GM19467 (cell line): ENCODE results near the gene SRRM1.
"Not testable (repeated sequence)": the region's sequence is repeated elsewhere in the genome, so short reads cannot be mapped to it uniquely, and the experiment has no call there.

Experiments
- ATAC-seq: cut with Tn5 transposase; IDR thresholded peaks from one replicate; pipeline ENCODE4 v1.9.1; 2021; ENCODE audit warnings: mild to moderate bottlenecking, moderate library complexity; ENCODE audit not compliant: unreplicated experiment

The SRRM1 gene

GRCh38 chr1:24643363-24644099 is 429 bp downstream of the SRRM1 start:
- peak; percentile 3 for ATAC-seq

GRCh38 chr1:24644100-24644384 is 940 bp downstream of the SRRM1 start:
- no peak for ATAC-seq

GRCh38 chr1:24648919-24649318 is 5.8 kb downstream of the SRRM1 start:
- ATAC-seq: no peak

- no peak for ATAC-seq
Measured at GRCh38 chr1:24652382-24652781, 9.3 kb downstream of the SRRM1 start.

GRCh38 chr1:24654010-24654409 is 10.9 kb downstream of the SRRM1 start:
- no peak for ATAC-seq

GRCh38 chr1:24656046-24656445 is 12.9 kb downstream of the SRRM1 start:
- no peak for ATAC-seq

- ATAC-seq: no peak
Measured at GRCh38 chr1:24657781-24658180, 14.7 kb downstream of the SRRM1 start.

GRCh38 chr1:24659166-24659904 is 16.2 kb downstream of the SRRM1 start:
- no peak for ATAC-seq

GRCh38 chr1:24659993-24660665 is 17.0 kb downstream of the SRRM1 start:
- ATAC-seq: no peak

GRCh38 chr1:24664507-24665033 is 21.5 kb downstream of the SRRM1 start:
- ATAC-seq: no peak

- no peak for ATAC-seq
Measured at GRCh38 chr1:24666794-24667193, 23.7 kb downstream of the SRRM1 start.

- not testable (repeated sequence) for ATAC-seq
Measured at GRCh38 chr1:24671372-24671771, 28.3 kb downstream of the SRRM1 start.

- ATAC-seq: not testable (repeated sequence)
Measured at GRCh38 chr1:24672686-24673085, 29.6 kb downstream of the SRRM1 start.

- ATAC-seq: no peak
Measured at GRCh38 chr1:24673341-24673740, 30.2 kb downstream of the SRRM1 start.

GRCh38 chr1:24678421-24678820 is 35.3 kb downstream of the SRRM1 start:
- ATAC-seq: not testable (repeated sequence)

- no peak for ATAC-seq
Measured at GRCh38 chr1:24679725-24680124, 36.6 kb downstream of the SRRM1 start.

GRCh38 chr1:24683713-24684162 is 40.6 kb downstream of the SRRM1 start:
- no peak for ATAC-seq

GRCh38 chr1:24688033-24688432 is 44.9 kb downstream of the SRRM1 start:
- ATAC-seq: no peak

GRCh38 chr1:24688621-24689195 is 45.6 kb downstream of the SRRM1 start:
- ATAC-seq: no peak

GRCh38 chr1:24691051-24691450 is 47.9 kb downstream of the SRRM1 start:
- ATAC-seq: no peak

GRCh38 chr1:24692351-24692980 is 49.4 kb downstream of the SRRM1 start:
- no peak for ATAC-seq
